Measurements from ENCODE around the gene ARRDC2.

Gene ARRDC2

DNA sequence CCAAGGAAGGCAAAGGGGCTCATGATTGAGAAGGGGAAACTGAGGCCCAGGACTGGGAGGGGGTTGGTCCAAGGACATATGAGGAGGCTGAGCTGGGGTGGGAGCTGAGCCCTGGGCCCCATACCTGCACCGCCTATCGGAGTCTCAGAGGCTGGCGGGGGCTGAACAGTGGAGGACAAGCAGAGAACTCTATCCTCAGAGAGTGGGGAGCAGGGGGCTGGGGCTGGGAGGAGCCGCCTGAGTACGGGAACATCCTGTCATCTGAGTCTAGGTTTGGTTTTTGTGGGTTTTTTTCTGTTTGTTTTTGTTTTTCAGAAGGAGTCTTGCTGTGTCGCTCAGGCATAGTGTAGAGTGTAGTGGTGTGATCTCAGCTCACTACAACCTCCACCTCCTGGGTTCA lies 6.2 kb downstream of the ARRDC2 start:
- TF ChIP-seq EZH2phosphoT487 (conservative IDR thresholded peaks at IDR 0.05; ENCODE audit: low read length) (no peak), CTCF (IDR thresholded peaks at IDR 0.05; ENCODE audit: insufficient read depth, low read length, poor library complexity, severe bottlenecking) (no peak)
- Histone ChIP-seq H3K4me3 (ENCODE audit: insufficient read depth, low read length, poor library complexity, severe bottlenecking) (no peak overlapping the region), H2AFZ (ENCODE audit: low read depth, low read length, severe bottlenecking) (no peak overlapping the region), H4K20me1 (ENCODE audit: low read depth, low read length) (no peaks in the 10 kb centered on the region), H3K9me2 (replicated peaks; ENCODE audit: insufficient read depth, low read length) (no peaks in the 10 kb centered on the region), H3K27me3 (ENCODE audit: low read length) (no peaks in the 10 kb centered on the region), H3K9me3 (ENCODE audit: insufficient read depth, low read length) (no peaks in the 10 kb centered on the region), H3K4me2 (ENCODE audit: low read depth, low read length, poor library complexity, severe bottlenecking) (no peak overlapping the region), H3K27ac (ENCODE audit: low read depth, low read length) (no peak overlapping the region), H3K36me3 (ENCODE audit: low read length) (peaks cover 5% of the 10 kb centered on the region; the same call in 1 of the 2 replicates), H3K9ac (ENCODE audit: low read length) (no peak overlapping the region), H3F3A (ENCODE audit: insufficient read depth) (0 out of 2 replicates have a peak, but pooled peaks cover 5% of the 10 kb centered on the region), H3K79me2 (ENCODE audit: insufficient read depth, low read length) (no peaks in the 10 kb centered on the region)

DNA sequence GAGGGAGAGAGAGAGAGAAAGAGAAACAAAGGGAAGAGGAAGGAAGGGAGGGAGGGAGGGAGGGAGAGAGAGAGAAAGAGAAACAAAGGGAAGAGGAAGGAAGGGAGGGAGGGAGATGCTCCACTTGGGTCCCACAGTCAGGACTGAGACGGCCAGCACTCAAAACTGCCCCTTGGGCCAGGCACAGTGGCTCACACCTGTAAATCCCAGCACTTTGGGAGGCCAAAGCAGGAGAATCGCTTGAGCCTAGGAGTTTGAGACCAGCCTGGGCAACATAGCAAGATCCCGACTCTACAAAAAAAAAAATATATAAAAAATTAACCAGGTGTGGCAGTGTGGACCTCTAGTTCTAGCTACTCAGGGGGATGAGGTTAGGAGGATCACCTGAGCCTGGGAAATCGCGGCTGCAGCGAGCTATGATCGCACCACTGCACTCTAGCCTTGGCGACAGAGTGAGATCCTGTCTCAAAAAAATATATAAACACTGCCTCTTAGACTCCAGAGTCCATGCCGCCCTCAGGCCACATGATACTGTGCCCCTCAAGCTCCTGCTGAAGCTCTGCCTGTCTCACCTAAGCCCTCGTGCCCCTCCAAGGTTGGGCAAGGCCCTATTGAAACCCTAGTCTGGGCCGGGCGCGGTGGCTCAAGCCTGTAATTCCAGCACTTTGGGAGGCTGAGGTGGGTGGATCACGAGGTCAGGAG lies 8.4 kb downstream of the ARRDC2 start:
- Histone ChIP-seq H3F3A (ENCODE audit: insufficient read depth) (0 out of 2 replicates have a peak, but pooled peaks cover 5% of the 10 kb centered on the region), H3K27ac (ENCODE audit: low read depth, low read length) (no peak overlapping the region), H3K27me3 (ENCODE audit: low read length) (no peaks in the 10 kb centered on the region), H3K9ac (ENCODE audit: low read length) (no peak overlapping the region), H3K4me2 (ENCODE audit: low read depth, low read length, poor library complexity, severe bottlenecking) (no peak overlapping the region), H3K79me2 (ENCODE audit: insufficient read depth, low read length) (no peaks in the 10 kb centered on the region), H3K9me2 (replicated peaks; ENCODE audit: insufficient read depth, low read length) (no peaks in the 10 kb centered on the region), H3K9me3 (ENCODE audit: insufficient read depth, low read length) (no peaks in the 10 kb centered on the region), H3K36me3 (ENCODE audit: low read length) (peaks cover 5% of the 10 kb centered on the region; the same call in 1 of the 2 replicates), H3K4me3 (ENCODE audit: insufficient read depth, low read length, poor library complexity, severe bottlenecking) (no peak overlapping the region), H2AFZ (ENCODE audit: low read depth, low read length, severe bottlenecking) (no peak overlapping the region), H4K20me1 (ENCODE audit: low read depth, low read length) (no peaks in the 10 kb centered on the region)
- TF ChIP-seq CTCF (IDR thresholded peaks at IDR 0.05; ENCODE audit: insufficient read depth, low read length, poor library complexity, severe bottlenecking) = no peak
- no peak for TF ChIP-seq EZH2phosphoT487 (conservative IDR thresholded peaks at IDR 0.05; ENCODE audit: low read length)

GRCh38 chr19:18017275-18018083 lies 9.5 kb downstream of the ARRDC2 start:
- no peak for TF ChIP-seq CTCF (IDR thresholded peaks at IDR 0.05; ENCODE audit: insufficient read depth, low read length, poor library complexity, severe bottlenecking)
- no peak for TF ChIP-seq EZH2phosphoT487 (conservative IDR thresholded peaks at IDR 0.05; ENCODE audit: low read length)
- H3K9me2 ChIP-seq (replicated peaks; ENCODE audit: insufficient read depth, low read length) = no peaks in the 10 kb centered on the region
- no peak overlapping the region for H3K4me2 ChIP-seq (ENCODE audit: low read depth, low read length, poor library complexity, severe bottlenecking)
- H3K9me3 ChIP-seq (ENCODE audit: insufficient read depth, low read length) = no peaks in the 10 kb centered on the region
- H3F3A ChIP-seq (ENCODE audit: insufficient read depth) = 0 out of 2 replicates have a peak, but pooled peaks cover 5% of the 10 kb centered on the region
- H3K27ac ChIP-seq (ENCODE audit: low read depth, low read length) = no peak overlapping the region
- H3K36me3 ChIP-seq (ENCODE audit: low read length) = peaks cover 5% of the 10 kb centered on the region; the same call in 1 of the 2 replicates
- no peak overlapping the region for H3K4me3 ChIP-seq (ENCODE audit: insufficient read depth, low read length, poor library complexity, severe bottlenecking)
- no peaks in the 10 kb centered on the region for H3K79me2 ChIP-seq (ENCODE audit: insufficient read depth, low read length)
- no peaks in the 10 kb centered on the region for H3K27me3 ChIP-seq (ENCODE audit: low read length)
- H2AFZ ChIP-seq (ENCODE audit: low read depth, low read length, severe bottlenecking) = no peak overlapping the region
- H3K9ac ChIP-seq (ENCODE audit: low read length) = no peak overlapping the region
- H4K20me1 ChIP-seq (ENCODE audit: low read depth, low read length) = no peaks in the 10 kb centered on the region

Data from SU-DHL-6 (cell line).